ENCODE results near the gene ATRNL1.

DNA sequence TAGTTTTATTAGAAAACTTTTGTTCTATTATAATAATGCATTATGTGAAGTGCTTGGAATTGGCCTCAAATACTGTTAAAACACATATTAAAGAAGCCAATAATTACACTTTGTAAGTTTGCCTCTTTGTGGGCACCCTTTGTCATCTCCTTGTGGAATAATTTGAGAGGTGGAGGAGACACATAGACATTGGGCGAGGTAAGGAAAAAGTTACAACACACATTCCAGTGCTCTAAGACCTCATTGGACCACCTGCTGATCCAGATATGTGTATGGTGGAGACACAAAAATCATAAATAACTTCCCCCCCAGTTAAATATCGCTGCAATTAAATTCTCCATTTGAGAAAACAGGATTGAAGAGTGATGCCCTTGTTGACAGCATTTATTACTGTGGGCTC is 668.0 kb downstream of the ATRNL1 start:
- TF ChIP-seq, protein P1, sequence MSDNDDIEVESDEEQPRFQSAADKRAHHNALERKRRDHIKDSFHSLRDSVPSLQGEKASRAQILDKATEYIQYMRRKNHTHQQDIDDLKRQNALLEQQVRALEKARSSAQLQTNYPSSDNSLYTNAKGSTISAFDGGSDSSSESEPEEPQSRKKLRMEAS (IDR thresholded peaks at IDR 0.05): no peak
- TF ChIP-seq, protein P2, sequence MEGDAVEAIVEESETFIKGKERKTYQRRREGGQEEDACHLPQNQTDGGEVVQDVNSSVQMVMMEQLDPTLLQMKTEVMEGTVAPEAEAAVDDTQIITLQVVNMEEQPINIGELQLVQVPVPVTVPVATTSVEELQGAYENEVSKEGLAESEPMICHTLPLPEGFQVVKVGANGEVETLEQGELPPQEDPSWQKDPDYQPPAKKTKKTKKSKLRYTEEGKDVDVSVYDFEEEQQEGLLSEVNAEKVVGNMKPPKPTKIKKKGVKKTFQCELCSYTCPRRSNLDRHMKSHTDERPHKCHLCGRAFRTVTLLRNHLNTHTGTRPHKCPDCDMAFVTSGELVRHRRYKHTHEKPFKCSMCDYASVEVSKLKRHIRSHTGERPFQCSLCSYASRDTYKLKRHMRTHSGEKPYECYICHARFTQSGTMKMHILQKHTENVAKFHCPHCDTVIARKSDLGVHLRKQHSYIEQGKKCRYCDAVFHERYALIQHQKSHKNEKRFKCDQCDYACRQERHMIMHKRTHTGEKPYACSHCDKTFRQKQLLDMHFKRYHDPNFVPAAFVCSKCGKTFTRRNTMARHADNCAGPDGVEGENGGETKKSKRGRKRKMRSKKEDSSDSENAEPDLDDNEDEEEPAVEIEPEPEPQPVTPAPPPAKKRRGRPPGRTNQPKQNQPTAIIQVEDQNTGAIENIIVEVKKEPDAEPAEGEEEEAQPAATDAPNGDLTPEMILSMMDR (IDR thresholded peaks at IDR 0.05): no peak
- no peak for TF ChIP-seq GATA3 (IDR thresholded peaks at IDR 0.05; ENCODE audit: borderline replicate concordance)
- no peak for TF ChIP-seq HOXB13 (CRISPR knock-in tag; IDR thresholded peaks at IDR 0.05; ENCODE audit: low read depth)
- TF ChIP-seq MYC (IDR thresholded peaks at IDR 0.05; ENCODE audit: borderline replicate concordance, low read length): no peak
- TF ChIP-seq PHF8 (IDR thresholded peaks at IDR 0.05; ENCODE audit: borderline replicate concordance, low read depth): no peak
- TF ChIP-seq REST (IDR thresholded peaks at IDR 0.05): no peak
- TF ChIP-seq HDAC2 (IDR thresholded peaks at IDR 0.05): no peak
- no peak for TF ChIP-seq BHLHE40 (IDR thresholded peaks at IDR 0.05; ENCODE audit: low read depth, low read length)

Measured in A549 (cell line).